Nephron progenitor cell (in vitro differentiated cells): ENCODE data around the gene MMRN2.
"Not testable (repeated sequence)": the region's sequence is repeated elsewhere in the genome, so short reads cannot be mapped to it uniquely, and the experiment has no call there.

Experiments used
- DNase-seq: peaks from one replicate; pipeline ENCODE4 v3.0.0; 2021
- H3K27ac Mint-ChIP-seq: 2 replicates; pipeline ENCODE4 v1.8.0; 2021; ENCODE audit warnings: mild to moderate bottlenecking, moderate library complexity, mixed read lengths
- H3K27me3 Mint-ChIP-seq: 2 replicates; pipeline ENCODE4 v1.8.0; 2021; ENCODE audit warnings: mild to moderate bottlenecking, low read depth, mixed read lengths; ENCODE audit not compliant: poor library complexity
- H3K36me3 Mint-ChIP-seq: 2 replicates; pipeline ENCODE4 v1.8.0; 2021; ENCODE audit warnings: low read depth, mixed read lengths
- H3K4me1 Mint-ChIP-seq: 2 replicates; pipeline ENCODE4 v1.8.0; 2021; ENCODE audit warnings: mixed read lengths
- H3K4me3 Mint-ChIP-seq: 2 replicates; pipeline ENCODE4 v1.8.0; 2021; ENCODE audit warnings: mild to moderate bottlenecking, moderate library complexity, mixed read lengths
- H3K9me3 Mint-ChIP-seq: 2 replicates; pipeline ENCODE4 v1.8.0; 2021; ENCODE audit warnings: mild to moderate bottlenecking, moderate library complexity, mixed read lengths
- CTCF ChIP-seq: fragments of 200-600 bp; sonication (generic); IDR thresholded peaks from 2 replicates; pipeline ENCODE4 v1.5.0; 2021; ENCODE audit warnings: antibody characterized with exemption

MMRN2 gene

GRCh38 chr10:86943316-86944030, 13.9 kb downstream of the MMRN2 start:
- no peak for DNase-seq
- Mint-ChIP-seq H3K4me3 (no peak overlapping the region), H3K27ac (no peak overlapping the region), H3K36me3 (peaks cover 11% of the 10 kb centered on the region), H3K4me1 (peaks cover 38% of the 10 kb centered on the region), H3K27me3 (peaks cover 3% of the 10 kb centered on the region), H3K9me3 (peaks cover 8% of the 10 kb centered on the region)
- no peak for TF ChIP-seq CTCF

GRCh38 chr10:86942441-86943315, 14.7 kb downstream of the MMRN2 start:
- Mint-ChIP-seq H3K4me3 (no peak overlapping the region), H3K27ac (no peak overlapping the region), H3K9me3 (peaks cover 3% of the 10 kb centered on the region), H3K36me3 (peaks cover 7% of the 10 kb centered on the region), H3K27me3 (peaks cover 3% of the 10 kb centered on the region), H3K4me1 (peaks cover 38% of the 10 kb centered on the region)
- DNase-seq: no peak
- no peak for TF ChIP-seq CTCF

GRCh38 chr10:86941991-86942421, 15.4 kb downstream of the MMRN2 start:
- Mint-ChIP-seq H3K27ac (no peak overlapping the region), H3K4me1 (peaks cover 35% of the 10 kb centered on the region), H3K27me3 (peaks cover 5% of the 10 kb centered on the region), H3K36me3 (peaks cover 7% of the 10 kb centered on the region), H3K9me3 (peaks cover 3% of the 10 kb centered on the region), H3K4me3 (no peak overlapping the region)
- DNase-seq: no peak
- no peak for TF ChIP-seq CTCF

GRCh38 chr10:86941426-86941825, 16.0 kb downstream of the MMRN2 start:
- Mint-ChIP-seq H3K4me1 (peaks cover 30% of the 10 kb centered on the region), H3K27ac (no peak overlapping the region), H3K27me3 (peaks cover 6% of the 10 kb centered on the region), H3K9me3 (no peaks in the 10 kb centered on the region), H3K4me3 (no peak overlapping the region), H3K36me3 (peaks cover 7% of the 10 kb centered on the region)
- no peak for DNase-seq
- no peak for TF ChIP-seq CTCF

- Mint-ChIP-seq H3K36me3 (peaks cover 12% of the 10 kb centered on the region), H3K4me1 (peaks cover 26% of the 10 kb centered on the region), H3K9me3 (no peaks in the 10 kb centered on the region), H3K27ac (no peak overlapping the region), H3K27me3 (peaks cover 9% of the 10 kb centered on the region), H3K4me3 (no peak overlapping the region)
- TF ChIP-seq CTCF: no peak
- DNase-seq: no peak
Measured at GRCh38 chr10:86940677-86941076, 16.7 kb downstream of the MMRN2 start.

- DNase-seq, H3K9me3 Mint-ChIP-seq, H3K27me3 Mint-ChIP-seq, H3K27ac Mint-ChIP-seq, H3K4me3 Mint-ChIP-seq: not testable (repeated sequence)
- H3K4me1 Mint-ChIP-seq: peaks cover 20% of the 10 kb centered on the region
- peaks cover 12% of the 10 kb centered on the region for H3K36me3 Mint-ChIP-seq
Measured at GRCh38 chr10:86940076-86940475, 17.3 kb downstream of the MMRN2 start.
